ENCODE results near the gene TOP3B.

TOP3B gene

DNA sequence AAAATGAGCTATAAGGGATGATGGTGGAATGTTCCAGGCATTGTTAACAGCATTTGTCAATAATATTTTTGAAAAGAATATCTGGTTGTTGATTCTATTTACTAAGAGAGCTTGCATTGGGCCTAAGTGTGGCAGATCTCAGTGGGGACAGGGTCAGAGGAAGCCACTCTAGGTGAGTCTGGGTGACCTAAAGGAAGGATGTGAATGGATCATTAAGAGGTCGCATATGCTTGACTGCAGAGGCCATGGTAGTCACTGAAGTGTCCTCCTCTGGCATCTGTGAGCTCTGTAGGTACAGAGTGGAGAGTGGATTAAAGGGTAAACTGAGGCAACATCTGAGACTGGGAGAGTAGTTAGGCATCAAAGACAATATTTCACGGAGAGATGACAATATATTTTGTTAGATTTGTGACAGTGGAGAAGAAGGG, 37.9 kb upstream of the TOP3B start:
- H3K4me3 ChIP-seq (ENCODE audit: control insufficient read depth, low read depth, low read length), result no peak overlapping the region
- no peak for TF ChIP-seq CTCF (IDR thresholded peaks at IDR 0.05; ENCODE audit: control insufficient read depth, insufficient read depth, low read depth, low read length, missing control alignments)
- no peak for DNase-seq (ENCODE audit: low read depth)

DNA sequence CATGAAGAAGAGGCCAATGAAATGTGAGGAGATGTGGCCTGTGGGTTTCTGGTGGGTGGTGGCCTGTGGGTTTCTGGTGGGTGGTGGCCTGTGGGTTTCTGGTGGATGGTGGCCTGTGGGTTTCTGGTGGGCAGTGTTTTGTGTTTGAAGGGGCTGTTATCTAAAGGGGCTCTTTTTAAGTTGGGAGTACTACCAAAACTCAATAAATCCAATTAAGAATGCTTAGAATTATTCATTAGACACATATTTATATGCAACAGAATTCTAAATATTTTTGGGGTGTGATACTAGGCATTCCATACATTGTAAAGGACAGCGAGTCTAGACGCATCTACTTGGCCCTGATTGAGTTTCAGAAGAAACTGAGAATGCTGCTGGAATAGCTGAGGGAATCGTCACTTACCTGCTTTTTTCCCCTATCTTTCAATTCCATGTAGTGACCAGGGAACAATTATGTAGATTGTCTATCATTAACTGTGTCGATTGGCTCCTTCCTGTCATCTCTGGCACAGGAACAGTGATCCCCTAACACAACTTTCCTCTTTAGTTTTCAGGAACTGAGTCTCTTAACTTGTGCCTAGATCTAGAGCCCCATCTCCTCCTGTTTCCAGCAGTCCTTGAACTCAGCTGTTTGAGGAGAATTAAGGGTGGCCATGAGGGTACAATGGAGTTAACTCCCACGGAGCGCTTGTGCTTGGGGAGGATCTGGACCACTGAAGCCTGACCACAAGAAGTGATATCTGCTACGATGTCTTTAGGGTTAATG, 37.3 kb upstream of the TOP3B start:
- TF ChIP-seq CTCF (IDR thresholded peaks at IDR 0.05; ENCODE audit: control insufficient read depth, insufficient read depth, low read depth, low read length, missing control alignments), result no peak
- no peak overlapping the region for H3K4me3 ChIP-seq (ENCODE audit: control insufficient read depth, low read depth, low read length)
- DNase-seq (ENCODE audit: low read depth), result no peak

- TF ChIP-seq CTCF (IDR thresholded peaks at IDR 0.05; ENCODE audit: control insufficient read depth, insufficient read depth, low read depth, low read length, missing control alignments), result no peak
- no peak overlapping the region for H3K4me3 ChIP-seq (ENCODE audit: control insufficient read depth, low read depth, low read length)
- no peak for DNase-seq (ENCODE audit: low read depth)
Observed at GRCh38 chr22:22018825-22019658, 36.5 kb upstream of the TOP3B start.

DNA sequence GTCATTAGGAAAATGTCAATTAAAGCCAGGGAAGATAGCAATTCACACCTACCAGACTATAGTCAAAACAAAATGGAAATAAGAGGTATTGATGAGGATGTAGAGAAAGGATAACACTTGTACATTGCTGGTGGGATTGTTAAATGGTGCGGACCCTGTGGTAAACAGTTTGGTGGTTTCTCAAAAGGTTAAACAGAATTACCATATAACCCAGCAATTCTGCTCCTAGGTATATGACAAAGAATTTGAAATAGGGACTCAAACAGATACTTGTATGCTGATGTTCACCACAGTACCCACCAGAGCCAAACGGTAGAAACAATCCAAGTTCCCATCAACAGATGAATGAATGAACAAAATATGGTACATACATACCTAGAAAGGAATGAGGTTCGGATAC, 33.0 kb upstream of the TOP3B start:
- no peak for DNase-seq (ENCODE audit: low read depth)
- no peak overlapping the region for H3K4me3 ChIP-seq (ENCODE audit: control insufficient read depth, low read depth, low read length)

DNA sequence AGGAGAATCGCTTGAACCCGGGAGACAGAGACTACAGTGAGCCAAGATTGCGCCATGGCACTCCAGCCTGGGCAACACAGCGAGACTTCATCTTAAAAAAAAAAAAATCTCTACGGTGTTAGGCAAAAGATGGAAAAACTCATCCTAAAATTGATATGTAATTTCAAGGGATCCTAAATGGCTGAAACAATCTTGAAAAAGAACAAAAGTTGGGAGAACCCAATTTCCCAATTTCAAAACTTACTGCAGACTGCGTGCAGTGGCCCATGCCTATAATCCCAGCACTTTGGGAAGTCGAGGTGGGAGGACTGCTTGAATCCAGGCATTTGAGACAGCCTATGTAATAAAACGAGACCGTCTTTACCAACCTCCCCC, 31.7 kb upstream of the TOP3B start:
- DNase-seq (ENCODE audit: low read depth), result no peak
- TF ChIP-seq CTCF (IDR thresholded peaks at IDR 0.05; ENCODE audit: control insufficient read depth, insufficient read depth, low read depth, low read length, missing control alignments), result no peak

More for the DNA sequence above, 33.0 kb upstream of the TOP3B start:
- no peak for TF ChIP-seq CTCF (IDR thresholded peaks at IDR 0.05; ENCODE audit: control insufficient read depth, insufficient read depth, low read depth, low read length, missing control alignments)

GRCh38 chr22:22013559-22014284, 31.1 kb upstream of the TOP3B start:
- no peak for DNase-seq (ENCODE audit: low read depth)
- TF ChIP-seq CTCF (IDR thresholded peaks at IDR 0.05; ENCODE audit: control insufficient read depth, insufficient read depth, low read depth, low read length, missing control alignments), result no peak
- no peak overlapping the region for H3K4me3 ChIP-seq (ENCODE audit: control insufficient read depth, low read depth, low read length)

More for the DNA sequence above, 31.7 kb upstream of the TOP3B start:
- H3K4me3 ChIP-seq (ENCODE audit: control insufficient read depth, low read depth, low read length), result no peak overlapping the region

Measured in AG09309 (cell line).